SU-DHL-6 (cell line): ENCODE results near the gene ZNF605.

Source experiments
- H2AFZ ChIP-seq: fragments of 200-600 bp; sonication (generic); 2 replicates; pipeline ENCODE4 v1.6.1; 2014; ENCODE audit warnings: low read depth, mild to moderate bottlenecking, moderate library complexity, mixed read lengths, antibody characterized with exemption, low read length; ENCODE audit not compliant: severe bottlenecking
- H3F3A ChIP-seq: fragments of 200-600 bp; shearing (Covaris generic); 2 replicates; pipeline ENCODE4 v1.6.0; 2016; ENCODE audit warnings: antibody characterized with exemption, mild to moderate bottlenecking; ENCODE audit not compliant: insufficient read depth
- H3K27ac ChIP-seq: fragments of 200-600 bp; sonication (generic); 2 replicates; pipeline ENCODE4 v1.5.1; 2016; ENCODE audit warnings: low read depth, mild to moderate bottlenecking, low read length, moderate library complexity, mixed read lengths
- H3K27me3 ChIP-seq: fragments of 200-600 bp; sonication (generic), shearing (Covaris generic); 2 replicates; pipeline ENCODE4 v1.6.0; 2014; ENCODE audit warnings: mild to moderate bottlenecking, low read length
- H3K36me3 ChIP-seq: fragments of 200-600 bp; sonication (generic); 2 replicates; pipeline ENCODE4 v1.6.1; 2014; ENCODE audit warnings: mild to moderate bottlenecking, low read length, mixed read lengths
- H3K4me2 ChIP-seq: fragments of 300-600, 200-600 bp; shearing (Covaris generic), sonication (generic); 2 replicates; pipeline ENCODE4 v1.6.0; 2014; ENCODE audit warnings: low read length, low read depth, mild to moderate bottlenecking; ENCODE audit not compliant: poor library complexity, severe bottlenecking
- H3K4me3 ChIP-seq: fragments of 200-600 bp; sonication (generic); 2 replicates; pipeline ENCODE4 v1.5.1; 2014; ENCODE audit warnings: antibody characterized with exemption, low read length, mild to moderate bottlenecking, mixed read lengths; ENCODE audit not compliant: insufficient read depth, poor library complexity, severe bottlenecking
- H3K79me2 ChIP-seq: fragments of 200-600 bp; sonication (generic); 2 replicates; pipeline ENCODE4 v1.6.1; 2014; ENCODE audit warnings: mild to moderate bottlenecking, low read length, moderate library complexity; ENCODE audit not compliant: insufficient read depth
- H3K9ac ChIP-seq: fragments of 200-600 bp; sonication (generic); 2 replicates; pipeline ENCODE4 v1.7.0; 2014; ENCODE audit warnings: mild to moderate bottlenecking, low read length
- H3K9me2 ChIP-seq: fragments of 200-600 bp; sonication (generic); replicated peaks from 2 replicates; pipeline ENCODE4 v1.6.1; 2014; ENCODE audit warnings: low read length; ENCODE audit not compliant: insufficient read depth
- H3K9me3 ChIP-seq: fragments of 200-600 bp; sonication (generic); 2 replicates; pipeline ENCODE4 v1.6.1; 2014; ENCODE audit warnings: low read length, mixed read lengths; ENCODE audit not compliant: insufficient read depth
- H4K20me1 ChIP-seq: fragments of 200-600 bp; sonication (generic); 2 replicates; pipeline ENCODE4 v1.6.1; 2014; ENCODE audit warnings: low read depth, mild to moderate bottlenecking, antibody characterized with exemption, low read length, moderate library complexity, mixed read lengths
- CTCF ChIP-seq: fragments of 200-600 bp; sonication (generic); IDR thresholded peaks from one replicate; pipeline ENCODE4 v1.5.1; 2017; ENCODE audit warnings: antibody characterized with exemption, mild to moderate bottlenecking, low read length, moderate library complexity; ENCODE audit not compliant: insufficient read depth, poor library complexity, severe bottlenecking
- EZH2phosphoT487 ChIP-seq: fragments of 200-600 bp; sonication (generic), shearing (Covaris generic); conservative IDR thresholded peaks from 2 replicates; pipeline ENCODE4 v1.6.1; 2018; ENCODE audit warnings: mild to moderate bottlenecking, antibody characterized with exemption, low read length, moderate library complexity, mixed read lengths

The ZNF605 gene

DNA sequence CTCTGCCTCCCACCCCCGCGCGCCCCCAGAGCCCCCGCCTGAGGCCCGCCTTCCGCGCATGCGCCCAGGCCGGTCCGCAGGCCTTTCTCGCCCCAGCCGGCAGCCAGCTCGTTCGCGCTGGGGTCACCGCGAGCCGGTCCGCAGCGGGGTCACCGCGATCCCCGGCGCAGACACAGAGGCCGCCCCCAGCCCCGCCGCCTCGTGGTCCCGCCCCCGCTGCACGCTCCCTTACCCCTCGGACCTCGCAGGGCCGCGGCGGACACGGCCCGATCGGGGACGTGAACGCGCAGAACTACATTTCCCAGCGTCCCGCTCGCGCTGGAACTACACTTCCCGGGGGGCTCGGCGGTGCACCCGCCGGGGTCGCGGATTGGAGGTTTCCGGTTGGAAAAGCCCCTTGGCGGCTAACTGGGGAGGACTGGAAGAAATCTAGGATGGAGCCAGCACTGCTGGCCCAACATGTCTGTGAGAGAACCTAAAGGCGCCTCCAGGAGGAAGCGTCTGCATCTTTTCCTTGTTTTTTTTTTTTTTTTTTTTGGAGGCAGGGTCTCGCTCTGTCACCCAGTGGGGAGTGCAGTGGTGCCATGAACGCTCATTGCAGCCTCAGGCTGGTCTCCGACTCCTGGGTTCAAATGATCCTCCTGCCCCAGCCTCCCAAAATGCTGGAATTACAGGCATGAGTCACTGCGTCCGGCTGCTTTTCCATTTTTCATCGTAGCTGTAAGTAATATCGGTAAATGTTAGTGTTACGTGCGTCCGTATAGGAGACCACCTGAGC lies at the start of gene ZNF605:
Gene ZNF605 (minus strand): TSS at position 296 of the 778 bp plus-strand sequence. CDS start 10,671 bp downstream, outside the sequence.
- peaks cover 12% of the 10 kb centered on the region for H3K79me2 ChIP-seq
- no peaks in the 10 kb centered on the region for H4K20me1 ChIP-seq
- H3K9ac ChIP-seq = peak within 1 kb of the TSS; percentile 61
- peak within 1 kb of the TSS; percentile 83 for H3K4me3 ChIP-seq
- H3K9me3 ChIP-seq = peaks cover 20% of the 10 kb centered on the region; the same call in 1 of the 2 replicates
- peak within 1 kb of the TSS; percentile 89 for H2AFZ ChIP-seq
- no peak for TF ChIP-seq CTCF
- TF ChIP-seq EZH2phosphoT487 = no peak
- peak within 1 kb of the TSS; percentile 61 for H3K4me2 ChIP-seq
- peaks cover 13% of the 10 kb centered on the region; the same call in 1 of the 2 replicates for H3F3A ChIP-seq
- H3K9me2 ChIP-seq = no peaks in the 10 kb centered on the region
- H3K36me3 ChIP-seq = no peaks in the 10 kb centered on the region
- H3K27me3 ChIP-seq = no peaks in the 10 kb centered on the region
- H3K27ac ChIP-seq = peak within 1 kb of the TSS; percentile 20; the same call in 1 of the 2 replicates

- H3K9me3 ChIP-seq = peaks cover 50% of the 10 kb centered on the region; the same call in 1 of the 2 replicates
- TF ChIP-seq CTCF (no peak), EZH2phosphoT487 (no peak)
These were observed 42.6 kb upstream of the ZNF605 start for GRCh38 chr12:132998741-132999140.

GRCh38 chr12:132986885-132987225 lies 30.7 kb upstream of the ZNF605 start:
- no peak for TF ChIP-seq CTCF
- TF ChIP-seq EZH2phosphoT487 = no peak
- Histone ChIP-seq H3K9me2 (no peaks in the 10 kb centered on the region), H4K20me1 (no peaks in the 10 kb centered on the region), H2AFZ (peak overlapping the region; percentile 92), H3K79me2 (peaks cover 39% of the 10 kb centered on the region), H3K9me3 (peaks cover 25% of the 10 kb centered on the region), H3K27ac (no peak overlapping the region), H3K27me3 (no peaks in the 10 kb centered on the region), H3K9ac (peak overlapping the region; percentile 72), H3K4me2 (peak overlapping the region; percentile 84), H3K4me3 (peak overlapping the region; percentile 82), H3K36me3 (peaks cover 16% of the 10 kb centered on the region), H3F3A (no peaks in the 10 kb centered on the region)

More at GRCh38 chr12:132998741-132999140, 42.6 kb upstream of the ZNF605 start:
- Histone ChIP-seq H3F3A (no peaks in the 10 kb centered on the region), H3K27me3 (no peaks in the 10 kb centered on the region), H3K9me2 (no peaks in the 10 kb centered on the region), H4K20me1 (no peaks in the 10 kb centered on the region), H3K36me3 (peaks cover 12% of the 10 kb centered on the region; the same call in 1 of the 2 replicates), H3K4me2 (no peak overlapping the region), H3K4me3 (no peak overlapping the region), H3K9ac (no peak overlapping the region), H3K27ac (no peak overlapping the region), H3K79me2 (peaks cover 34% of the 10 kb centered on the region; the same call in 1 of the 2 replicates), H2AFZ (no peak overlapping the region)
